Measurements from ENCODE around the gene MRPL27.
"Not testable (repeated sequence)": the region's sequence is repeated elsewhere in the genome, so short reads cannot be mapped to it uniquely, and the experiment has no call there.

Gene MRPL27

DNA sequence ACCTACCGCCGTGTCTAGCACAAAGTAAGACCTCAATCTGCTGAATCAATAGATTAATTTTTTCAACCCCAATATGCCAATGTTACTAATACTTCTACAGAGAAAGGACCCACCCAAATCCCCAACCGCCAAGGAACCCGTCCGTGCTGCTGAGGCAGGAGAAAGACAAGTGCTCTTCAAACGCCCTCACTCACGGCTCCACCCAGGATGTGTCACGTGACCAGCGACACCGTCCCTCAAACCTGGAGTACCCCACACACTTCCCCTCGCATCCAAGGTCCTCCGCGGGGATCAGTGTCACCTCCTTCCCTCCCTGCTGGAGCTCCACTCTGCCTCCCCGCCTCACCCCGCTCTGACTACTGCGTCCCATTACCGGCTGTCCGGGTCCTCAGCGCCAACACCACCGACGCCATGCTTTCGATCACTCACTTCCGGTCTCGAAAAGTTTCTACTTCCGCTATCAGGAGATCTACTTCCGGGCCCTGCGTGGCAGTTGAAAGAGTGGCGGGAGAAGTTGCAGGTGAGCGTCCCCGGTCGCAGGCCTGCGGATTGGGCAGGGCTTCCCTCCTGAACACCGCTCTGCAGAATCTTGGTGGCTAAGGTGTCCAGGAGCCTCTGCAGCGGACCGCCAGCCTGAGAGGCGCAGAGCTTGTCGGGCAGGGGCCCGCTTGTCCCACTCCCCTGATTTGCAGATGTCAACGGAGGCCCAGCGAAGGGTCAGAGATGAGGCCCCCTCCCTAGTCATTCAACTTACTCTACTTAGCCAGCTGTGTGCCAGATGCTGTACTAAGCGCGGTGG, at the start of gene MRPL27, which contains the start of gene EME1:
Gene MRPL27, minus strand, starts transcription at position 427 of the 799 bp plus-strand sequence. Its CDS starts 14 bp downstream, at position 413.
Gene EME1, plus strand, starts transcription at position 472 of the 799 bp plus-strand sequence. CDS start 1,980 bp downstream, outside the sequence.
- peak; percentile 73 for DNase-seq

DNA sequence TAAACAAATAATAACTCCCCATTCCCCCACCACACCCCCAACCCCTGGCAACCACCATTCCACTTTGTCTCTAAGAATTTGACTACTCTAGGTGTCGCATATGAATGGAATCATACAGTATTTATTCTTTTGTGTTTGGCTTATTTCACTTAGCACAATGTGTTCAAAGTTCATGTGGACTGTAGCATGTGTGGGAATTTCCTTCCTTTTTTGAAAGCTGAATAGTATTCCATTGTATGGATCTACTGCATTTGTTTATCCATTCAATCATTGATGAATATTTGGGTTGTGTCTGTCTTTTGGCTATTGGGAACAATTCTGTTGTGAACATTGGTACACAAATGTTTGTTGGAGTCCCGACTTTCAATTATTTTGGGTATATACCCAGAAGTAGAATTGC, 49.8 kb upstream of the MRPL27 start:
- no peak for DNase-seq

DNA sequence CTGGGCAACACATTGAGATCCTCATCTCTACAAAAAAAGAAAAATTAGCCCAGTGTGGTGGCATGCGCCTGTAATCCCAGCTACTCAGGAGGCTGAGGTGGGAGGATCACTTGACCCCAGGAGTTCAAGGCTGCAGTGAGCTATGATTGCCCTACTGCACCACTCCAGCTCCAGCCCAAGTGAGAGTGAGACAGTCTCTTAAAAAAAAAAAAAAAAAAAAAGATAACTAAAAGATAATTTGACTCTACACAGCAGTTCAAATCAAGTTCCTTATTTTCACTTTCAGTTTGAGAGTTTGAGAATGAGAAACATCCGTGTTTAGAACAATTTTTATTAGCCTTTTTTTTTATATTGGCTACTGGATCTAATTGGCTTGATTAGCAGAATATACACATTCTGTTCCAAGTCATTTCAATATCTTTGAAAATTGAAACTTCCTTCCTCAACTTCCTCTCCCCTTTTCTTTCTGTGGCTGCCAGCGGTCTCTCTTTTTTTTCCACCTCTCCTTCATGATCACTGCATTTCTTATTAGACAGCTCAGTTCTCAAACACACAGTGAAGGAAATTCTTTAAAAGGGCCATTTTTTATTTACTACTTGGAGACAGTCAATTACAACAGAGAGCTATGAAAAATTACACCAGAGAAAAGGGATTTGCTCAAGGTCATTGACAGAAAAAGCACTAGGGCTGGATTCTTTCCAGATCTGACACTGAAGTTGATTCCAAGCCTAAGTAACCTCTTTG, 48.5 kb upstream of the MRPL27 start:
- DNase-seq, result no peak

DNA sequence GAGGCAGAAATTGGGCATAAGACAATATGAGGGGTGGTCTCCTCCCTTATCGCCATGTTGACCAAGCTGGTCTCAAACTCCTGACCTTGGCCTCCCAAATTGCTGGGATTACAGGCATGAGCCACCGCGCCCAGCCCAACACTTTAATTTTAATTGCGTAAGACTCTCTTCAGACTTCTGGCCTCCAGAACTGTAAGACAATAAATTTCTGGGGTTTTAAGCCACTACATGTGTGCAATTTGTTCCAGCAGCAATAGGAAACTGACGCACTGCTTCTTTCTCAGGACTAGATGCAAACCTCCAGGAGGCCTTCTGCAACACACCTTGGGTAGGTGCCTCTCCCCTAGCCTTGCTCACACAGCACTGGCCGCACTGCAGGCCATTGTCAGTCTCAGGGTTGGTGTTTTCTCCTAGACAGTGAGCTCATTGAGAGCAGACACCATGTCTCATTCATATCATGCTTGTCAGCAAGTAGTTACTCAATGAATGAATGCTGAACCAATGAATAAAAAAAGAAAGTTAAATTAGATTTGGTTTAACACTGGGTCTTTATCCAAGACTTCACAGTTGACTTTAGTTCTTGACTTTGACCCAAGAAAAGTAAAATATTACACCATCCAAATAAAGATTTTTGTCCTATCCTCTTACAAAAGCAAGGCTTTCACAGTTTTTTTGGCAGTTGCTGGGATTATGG, 47.6 kb upstream of the MRPL27 start:
- DNase-seq, result no peak

DNA sequence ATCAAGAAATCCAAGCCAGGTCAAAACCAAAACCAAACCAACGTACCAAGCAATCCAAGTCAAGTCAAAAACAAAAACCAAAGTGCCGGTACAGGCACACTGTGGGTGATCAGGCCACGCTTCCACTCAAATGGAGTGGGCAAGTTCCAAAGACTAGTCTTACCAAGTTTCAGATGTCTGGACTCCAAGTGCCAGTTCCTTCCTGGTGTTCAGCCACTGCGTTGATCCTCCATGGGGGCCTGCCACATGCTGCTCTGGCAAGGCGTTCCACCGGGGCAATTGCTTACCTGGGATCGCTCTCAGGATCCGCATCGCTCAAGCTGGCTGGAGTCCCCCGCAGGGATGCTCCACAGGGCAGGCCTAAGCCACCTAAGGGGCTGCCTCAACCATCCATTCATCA, 46.6 kb upstream of the MRPL27 start:
- DNase-seq, result not testable (repeated sequence)

DNA sequence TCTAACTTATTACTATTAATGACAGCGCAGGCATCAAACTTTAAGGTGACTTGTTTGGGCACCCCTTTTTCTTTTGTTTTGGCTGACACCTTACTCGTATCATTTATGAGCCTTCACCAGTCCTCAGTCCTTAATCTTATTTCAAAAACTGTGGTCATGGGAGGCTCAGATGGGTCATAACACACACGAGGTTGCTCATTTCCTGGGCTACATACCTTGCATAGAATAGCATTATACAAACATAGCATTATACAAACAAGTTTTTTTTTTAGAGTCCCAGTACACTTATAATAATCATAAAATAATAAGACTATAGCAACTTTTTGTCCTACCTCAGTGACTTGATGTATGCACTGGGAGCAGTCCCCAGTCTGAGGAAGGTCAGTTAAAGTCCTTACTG, 41.8 kb upstream of the MRPL27 start:
- no peak for DNase-seq

DNA sequence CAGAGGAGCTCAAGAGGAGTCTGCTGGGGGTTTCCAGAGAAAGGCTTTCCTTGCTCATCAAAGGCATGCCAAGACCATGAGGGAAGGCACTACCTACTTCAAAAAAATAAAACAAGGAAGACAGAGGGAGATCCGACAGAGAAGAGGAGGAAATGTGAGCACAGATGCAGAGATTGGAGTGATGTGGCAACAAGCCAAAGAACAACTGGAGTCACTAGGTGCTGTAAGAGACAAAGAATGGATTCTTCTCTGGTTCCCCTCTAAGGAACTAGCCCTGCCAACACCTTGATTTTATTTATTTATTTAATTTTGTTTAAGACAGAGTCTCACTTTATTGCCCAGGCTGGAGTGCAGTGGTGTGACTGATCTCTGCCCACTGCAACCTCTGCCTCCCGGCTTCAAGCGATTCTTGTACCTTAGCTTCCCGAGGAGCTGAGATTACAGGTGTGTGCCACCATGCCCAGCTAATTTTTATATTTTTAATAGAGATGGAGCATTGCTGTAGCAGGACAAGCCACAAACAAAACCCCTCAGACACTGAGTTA, 39.3 kb upstream of the MRPL27 start:
- no peak for DNase-seq

DNA sequence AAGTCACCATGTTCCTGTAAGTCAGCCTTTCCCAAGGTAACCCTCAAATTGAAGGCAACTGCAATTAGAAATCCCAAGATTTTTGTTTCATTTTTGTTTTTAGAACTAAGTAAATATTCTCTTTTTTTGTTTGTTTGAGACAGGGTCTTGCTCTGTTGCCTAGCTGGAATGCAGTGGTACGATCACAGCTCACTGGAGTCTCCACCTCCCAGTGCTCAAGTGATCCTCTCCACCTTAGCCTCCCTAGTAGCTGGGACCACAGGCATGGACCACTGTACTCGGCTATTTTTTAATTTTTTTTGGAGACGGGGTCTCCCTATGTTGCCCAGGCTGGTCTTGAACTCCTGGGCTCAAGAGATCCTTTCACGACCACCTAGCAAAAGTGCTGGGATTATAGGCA, 34.9 kb upstream of the MRPL27 start:
- no peak for DNase-seq

DNA sequence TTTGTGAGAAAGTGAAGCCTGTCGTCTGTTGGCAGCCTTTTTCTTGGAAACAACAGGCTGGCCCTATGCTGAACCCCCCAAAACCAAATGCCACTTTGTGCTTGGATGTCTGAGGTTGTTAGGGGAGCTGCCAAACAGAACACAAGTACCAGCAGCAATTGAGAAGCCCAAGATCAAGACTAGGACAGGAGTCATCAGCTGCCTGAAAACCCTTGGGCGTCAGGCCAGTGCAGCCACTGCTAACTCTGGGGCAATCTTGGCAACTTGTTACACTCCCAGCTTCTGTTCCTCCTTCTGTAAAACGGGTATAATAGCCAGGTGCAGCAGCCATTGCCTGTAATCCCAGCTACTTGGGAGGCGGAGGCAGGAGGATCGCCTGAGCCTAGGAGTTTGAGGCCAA, 33.6 kb upstream of the MRPL27 start:
- no peak for DNase-seq

DNA sequence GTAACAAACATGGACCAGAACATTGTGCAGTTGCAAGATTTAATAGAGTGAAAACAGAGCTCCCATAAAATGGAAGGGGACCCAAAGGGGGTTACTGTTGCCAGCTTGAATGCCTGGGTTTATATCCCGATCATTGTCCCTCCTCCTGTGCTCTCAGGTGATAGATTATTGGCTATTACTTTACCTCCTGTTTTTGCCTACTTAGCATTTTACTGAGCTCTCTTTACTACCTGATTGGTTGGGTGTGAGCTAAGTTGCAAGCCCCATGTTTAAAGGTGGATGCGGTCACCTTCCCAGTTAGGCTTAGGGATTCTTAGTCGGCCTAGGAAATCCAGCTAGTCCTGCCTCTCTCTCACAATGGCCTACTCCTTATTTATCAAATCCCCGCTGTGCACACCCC, 32.4 kb upstream of the MRPL27 start:
- not testable (repeated sequence) for DNase-seq

DNA sequence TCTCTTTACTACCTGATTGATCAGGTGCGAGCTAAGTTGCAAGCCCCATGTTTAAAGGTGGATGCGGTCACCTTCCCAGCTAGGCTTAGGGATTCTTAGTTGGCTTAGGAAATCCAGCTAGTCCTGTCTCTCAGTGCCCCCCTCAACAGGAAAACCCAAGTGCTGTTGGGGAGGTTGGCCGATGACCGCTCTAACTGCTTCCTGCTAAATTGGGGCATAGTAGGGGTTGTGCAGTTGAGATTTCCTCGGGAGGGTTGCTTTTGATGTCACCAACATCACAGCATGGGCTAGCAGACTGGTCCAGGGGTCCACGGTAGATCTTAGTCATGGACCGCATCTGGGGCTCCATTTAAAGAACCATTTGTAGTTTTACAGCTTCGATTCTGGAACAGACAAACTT, 26.6 kb upstream of the MRPL27 start:
- DNase-seq, result not testable (repeated sequence)

DNA sequence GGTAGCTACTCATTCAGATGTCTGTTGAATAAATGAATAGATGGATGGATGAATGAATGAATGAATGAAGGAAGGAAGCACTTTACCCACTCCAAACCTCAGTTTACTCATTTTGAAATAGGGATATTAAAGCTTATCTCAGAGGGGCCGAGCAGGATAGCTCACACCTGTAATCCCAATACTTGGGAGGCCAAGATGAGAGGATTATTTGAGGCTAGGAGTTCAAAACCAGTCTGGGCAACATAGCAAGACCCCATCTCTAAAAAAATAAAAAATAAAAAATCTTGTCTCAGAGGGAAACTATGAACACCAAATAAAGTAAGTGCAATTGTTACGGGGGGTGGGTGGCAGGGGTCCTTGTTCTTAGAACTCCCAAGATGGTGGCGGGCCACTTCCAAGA, 25.7 kb upstream of the MRPL27 start:
- not testable (repeated sequence) for DNase-seq

DNA sequence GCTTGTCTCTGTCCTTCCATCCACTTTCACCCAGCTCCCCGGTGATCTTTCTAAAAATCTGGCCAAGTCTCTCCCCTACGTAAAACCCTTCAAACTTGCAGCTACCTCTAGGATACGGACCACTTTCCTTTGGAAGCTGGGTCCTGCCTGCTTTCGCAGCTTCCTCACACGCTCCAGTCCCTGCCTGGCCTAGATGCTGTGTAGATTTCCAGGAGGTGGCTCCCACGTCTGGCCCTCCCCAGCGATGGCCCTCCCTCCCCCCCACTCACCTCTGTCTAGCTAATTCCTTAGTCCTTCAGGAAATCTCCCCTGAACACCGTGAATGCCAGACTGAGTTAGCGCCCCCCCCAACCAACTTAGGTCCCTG, 24.9 kb upstream of the MRPL27 start:
- no peak for DNase-seq

DNA sequence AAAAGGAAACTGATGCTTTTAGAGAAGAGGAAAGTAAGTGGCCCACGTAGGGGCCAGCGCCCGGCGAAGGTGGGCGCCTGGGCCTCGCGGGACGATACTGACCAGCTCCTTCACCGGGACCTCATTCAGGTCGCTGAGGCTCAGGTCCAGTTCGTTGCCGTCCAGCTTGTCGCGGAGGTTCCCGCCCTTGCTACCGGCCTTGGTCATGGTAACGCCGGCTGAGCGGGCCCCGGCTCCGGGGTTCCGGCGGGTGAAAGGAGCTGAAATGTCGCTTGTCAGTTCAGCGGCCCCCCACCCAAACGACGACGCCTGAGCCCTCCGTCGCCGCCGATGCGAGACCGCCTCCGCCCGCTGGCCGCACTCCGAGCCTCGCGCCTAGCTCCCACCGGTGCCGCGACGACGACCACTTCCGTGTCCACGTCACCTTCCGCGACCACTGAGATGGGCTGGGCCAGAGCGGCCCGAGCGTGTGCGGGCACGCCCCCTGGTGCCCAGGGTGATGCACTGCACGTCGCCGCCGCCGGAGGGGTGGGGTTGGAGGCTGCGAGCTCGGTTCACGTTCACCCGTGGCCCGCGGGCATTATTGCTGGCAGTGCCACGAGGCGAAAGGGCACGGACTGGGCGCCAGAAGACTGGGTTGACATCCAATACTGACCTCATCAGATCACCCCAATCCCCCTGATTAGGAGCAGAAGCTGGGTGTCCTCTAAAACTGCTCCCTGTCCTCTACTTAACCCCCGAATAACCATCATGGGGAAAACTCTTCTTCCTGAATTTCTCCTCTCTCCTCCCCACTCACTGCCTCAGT, 24.3 kb upstream of the MRPL27 start, which contains the start of gene LRRC59:
Gene LRRC59, minus strand, starts transcription at position 413 of the 808 bp plus-strand sequence. Its CDS starts 206 bp downstream, at position 207.
- no peak for DNase-seq

DNA sequence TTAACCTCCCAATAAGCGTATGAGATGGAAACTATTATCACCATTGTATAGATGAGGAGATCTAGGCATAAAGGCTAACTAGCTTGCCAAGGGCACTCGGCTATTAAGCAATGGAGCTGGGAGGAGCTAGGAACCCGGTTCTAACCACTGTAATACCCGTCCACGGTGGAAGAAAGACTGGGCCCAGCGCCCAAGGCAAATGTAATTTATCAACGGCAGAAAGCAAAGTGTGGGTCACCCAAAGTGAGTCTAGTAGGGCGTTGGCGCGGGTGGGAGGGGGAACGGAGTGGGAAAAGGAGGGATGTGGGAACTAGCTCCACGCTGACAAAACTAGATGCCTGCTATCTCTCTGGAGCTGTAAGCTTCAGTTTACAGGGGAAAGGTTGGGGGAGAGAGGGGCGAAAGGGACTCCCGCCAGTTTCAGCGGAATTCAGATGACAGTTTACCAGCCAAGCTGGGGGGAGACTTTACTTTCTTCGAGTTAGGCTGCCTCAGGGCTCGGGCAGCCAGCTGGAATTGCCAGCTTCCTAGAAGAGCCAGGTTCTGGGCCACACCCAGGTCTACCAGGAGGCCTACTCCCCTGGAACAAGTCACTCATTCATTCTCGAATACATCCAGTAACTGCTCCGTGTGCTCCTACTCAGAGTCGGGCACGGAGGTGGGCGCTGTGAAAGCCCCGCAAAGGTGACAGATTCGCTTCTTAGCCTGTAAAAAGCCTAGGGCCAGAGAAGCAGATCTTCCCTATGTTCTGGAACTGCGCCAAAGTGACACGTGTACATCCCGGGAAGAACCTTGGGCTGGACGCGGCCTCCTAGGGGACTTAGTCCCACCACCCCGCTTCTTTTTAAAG, 23.5 kb upstream of the MRPL27 start:
- no peak for DNase-seq

DNA sequence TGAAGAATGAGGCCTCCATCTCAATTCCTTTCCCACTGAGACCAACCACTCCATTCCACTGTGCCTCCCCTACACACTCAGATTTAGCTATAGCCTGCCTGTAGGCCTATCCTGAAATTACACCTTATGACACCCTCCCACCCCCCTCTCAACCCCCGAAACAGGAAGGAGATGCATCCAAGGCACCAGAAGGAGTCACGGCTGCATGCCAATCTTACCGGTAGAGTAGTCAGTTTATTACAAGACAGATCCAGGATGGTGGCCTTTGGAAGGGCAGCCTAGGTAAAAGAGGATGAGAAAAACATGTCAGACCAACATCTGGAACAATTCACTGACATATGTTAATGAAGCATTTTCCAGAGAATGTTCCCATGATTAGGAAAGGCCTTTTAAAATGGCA, 21.7 kb upstream of the MRPL27 start:
- DNase-seq, result no peak

DNA sequence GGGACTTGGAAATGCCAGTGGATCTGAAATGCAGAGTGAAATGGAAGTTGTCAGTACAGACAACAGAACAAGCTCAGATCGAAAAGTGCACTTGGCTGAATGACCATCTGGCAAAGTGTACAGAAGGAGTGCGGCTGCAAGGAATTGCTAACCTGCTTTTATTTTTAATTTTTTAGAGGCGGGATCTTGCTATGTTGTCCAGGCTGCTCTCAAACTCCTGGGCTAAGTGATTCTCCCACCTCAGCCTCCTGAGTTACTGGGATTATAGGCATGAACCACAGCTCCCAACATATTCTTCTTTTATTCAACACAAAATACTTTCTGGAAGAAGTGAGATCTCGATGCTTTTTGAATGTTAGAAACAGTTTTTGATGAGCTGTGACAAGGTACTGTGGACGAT, 20.7 kb upstream of the MRPL27 start:
- no peak for DNase-seq

DNA sequence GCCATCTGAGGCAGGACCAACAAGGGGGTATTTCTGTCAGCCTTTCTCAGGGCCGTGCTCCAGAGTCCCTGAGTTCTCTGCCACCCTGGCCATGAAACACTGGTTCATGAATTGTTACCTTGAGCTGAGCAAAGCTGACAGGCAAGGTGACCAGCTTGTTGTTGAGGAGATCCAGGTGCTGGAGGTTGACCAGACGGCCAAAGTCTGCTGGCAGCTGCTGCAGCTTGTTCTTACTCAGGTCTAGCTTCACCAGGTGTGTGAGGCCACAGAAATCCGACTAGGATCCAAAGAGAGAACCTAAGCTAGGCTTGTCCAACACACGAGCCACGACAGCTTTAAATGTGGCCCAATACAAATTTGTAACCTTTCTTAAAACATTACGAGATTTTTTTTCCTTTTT, 19.6 kb upstream of the MRPL27 start:
- DNase-seq, result no peak

DNA sequence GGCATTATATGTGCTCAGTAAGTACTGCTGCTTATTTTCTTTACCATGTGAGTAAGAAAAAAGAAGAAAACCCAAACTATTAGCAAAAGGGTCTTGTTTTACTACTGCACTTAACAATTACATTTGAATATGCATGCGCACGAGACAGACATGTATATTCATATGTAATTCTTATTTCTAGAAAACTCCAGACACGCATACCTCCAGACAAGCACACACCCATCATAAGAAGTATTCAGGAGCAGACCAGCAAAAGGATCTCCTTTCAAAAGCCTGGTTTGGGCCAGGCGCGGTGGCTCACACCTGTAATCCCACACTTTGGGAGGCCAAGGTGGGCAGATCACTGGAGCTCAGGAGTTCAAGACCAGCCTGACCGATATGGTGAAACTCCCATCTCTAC, 16.6 kb upstream of the MRPL27 start:
- no peak for DNase-seq

DNA sequence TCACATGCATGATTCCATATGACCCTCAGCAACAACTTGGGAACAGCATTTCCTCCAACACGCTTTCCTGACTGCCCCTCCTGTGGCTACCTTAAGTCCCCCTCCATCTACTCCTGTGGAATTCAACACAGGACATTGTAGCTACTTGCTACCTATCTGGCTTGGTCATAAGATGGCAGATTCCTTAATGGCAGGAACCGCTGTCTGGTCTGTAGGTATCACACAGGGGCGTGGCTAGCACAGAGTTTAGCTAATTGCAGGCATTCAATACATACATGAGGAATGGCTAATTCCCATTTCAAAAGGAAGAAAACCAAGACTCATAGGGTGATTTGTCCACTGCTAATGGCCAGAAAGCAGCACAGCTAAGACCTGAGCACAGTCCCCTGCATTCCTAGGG, 15.7 kb upstream of the MRPL27 start:
- DNase-seq, result no peak

DNA sequence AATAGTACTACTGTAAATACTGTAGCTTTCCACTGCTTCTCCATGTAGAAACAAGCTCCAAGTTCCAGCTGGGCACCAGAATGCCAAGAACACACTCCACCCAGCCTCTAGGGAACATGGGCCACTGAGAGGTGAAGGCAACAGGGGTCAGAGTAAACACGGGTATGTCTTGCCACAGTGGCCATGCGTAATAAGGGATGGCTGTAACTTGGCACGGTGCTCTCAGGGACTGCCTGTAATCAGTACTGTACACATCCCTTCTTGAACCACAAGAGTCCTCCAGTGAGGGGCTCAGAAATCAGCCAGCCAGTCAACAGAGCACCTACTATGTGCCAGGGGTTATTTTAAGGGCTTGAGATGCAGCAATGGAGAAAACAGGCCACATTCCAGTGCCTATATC, 13.5 kb upstream of the MRPL27 start:
- no peak for DNase-seq

Data from NCI-H1417 treated with DMSO at 0.1 percent for 48 hours (cell line).